ENCODE results near the gene CES2.
"Not testable (repeated sequence)": the region's sequence is repeated elsewhere in the genome, so short reads cannot be mapped to it uniquely, and the experiment has no call there.

The CES2 gene

DNA sequence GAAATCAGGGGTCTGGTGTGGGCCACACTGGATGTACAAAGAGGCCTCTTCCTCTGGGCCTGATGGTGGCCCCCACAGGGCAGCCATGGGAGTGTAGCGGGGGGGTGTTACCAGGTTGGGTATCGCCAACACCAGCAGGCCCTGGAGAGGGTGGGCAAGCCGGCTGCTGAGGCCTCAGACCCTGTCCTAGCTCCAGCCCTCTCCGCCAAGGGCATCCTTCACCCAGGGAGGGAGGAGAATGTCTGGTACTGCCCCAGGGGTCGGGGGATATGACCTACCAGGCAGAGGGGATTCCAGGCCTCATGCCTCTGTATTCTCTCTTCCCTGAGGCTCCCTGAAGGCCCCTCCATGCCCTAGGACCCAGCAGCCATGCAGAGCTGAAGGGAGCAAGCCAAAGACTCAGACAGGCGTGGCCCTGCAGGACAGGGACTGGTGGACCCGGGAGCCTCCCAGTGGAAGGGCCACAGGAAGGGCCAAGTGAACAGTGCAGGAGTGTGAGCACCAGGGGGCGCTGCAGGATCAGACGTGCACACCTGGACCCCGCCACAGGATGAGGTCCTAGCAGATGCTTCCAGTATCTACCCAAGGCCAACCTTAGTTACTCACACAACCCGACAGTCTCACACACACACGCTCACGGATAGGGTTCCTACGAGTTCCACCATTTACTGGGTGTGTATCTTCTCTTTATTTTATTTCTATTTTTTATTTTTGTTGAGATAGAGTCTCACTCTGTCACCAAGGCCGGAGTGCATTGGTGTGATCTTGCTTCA lies 42.2 kb downstream of the CES2 start:
- peak; percentile 91 for DNase-seq (ENCODE audit: low read depth, low spot score)

DNA sequence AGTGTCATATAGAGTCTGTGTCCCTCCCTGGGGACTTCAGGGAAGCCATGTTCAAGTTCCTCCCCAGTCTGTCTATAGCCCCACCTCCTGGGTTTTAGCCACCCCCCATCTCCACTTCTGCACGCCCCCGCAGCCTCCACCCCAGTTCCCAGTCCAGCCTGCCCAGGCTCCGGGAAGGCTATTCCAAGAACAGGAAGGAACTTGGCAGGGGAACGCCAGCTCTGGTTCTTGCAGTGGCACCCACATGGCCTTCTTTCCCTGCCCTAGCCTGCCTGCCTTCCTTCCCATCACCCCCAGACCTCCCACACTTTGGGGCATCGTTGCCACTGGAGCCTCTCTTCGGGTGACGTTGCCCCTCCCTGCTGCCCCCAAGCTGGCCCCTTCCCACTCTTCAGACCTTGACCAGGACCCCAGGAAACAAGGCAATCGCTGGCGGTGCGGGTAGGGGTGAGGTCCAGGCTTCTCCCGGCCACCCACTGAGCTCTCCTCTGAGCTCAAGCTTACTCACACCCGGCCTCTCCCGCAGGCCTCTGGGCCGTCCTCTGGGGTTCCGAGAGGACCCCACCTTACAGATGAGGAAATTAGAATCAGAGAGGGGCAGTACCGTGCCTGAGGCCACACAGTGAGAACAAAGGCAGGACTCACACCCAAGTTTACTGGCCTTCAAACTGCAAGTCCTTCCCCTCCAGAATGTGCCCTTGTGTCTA lies 43.8 kb downstream of the CES2 start:
- DNase-seq (ENCODE audit: low read depth, low spot score): no peak

DNA sequence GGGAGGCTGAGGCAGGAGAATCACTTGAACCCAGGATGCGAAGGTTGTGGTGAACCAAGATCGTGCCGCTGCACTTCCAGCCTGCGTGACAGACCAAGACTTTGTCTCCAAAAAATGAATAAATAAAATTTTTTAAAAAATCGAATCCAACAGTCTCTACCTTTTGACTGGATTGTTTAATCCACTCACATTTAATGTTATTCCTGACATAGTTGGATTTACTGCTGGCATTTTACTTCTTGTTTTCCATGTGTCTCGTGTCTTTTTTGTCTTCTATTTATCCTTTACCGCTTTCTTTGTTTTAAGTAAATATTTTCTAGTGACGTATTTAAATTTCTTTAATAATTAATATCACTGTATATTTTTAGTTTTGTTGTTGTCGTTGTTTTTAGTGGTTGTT lies 47.7 kb downstream of the CES2 start:
- no peak for DNase-seq (ENCODE audit: low read depth, low spot score)

DNA sequence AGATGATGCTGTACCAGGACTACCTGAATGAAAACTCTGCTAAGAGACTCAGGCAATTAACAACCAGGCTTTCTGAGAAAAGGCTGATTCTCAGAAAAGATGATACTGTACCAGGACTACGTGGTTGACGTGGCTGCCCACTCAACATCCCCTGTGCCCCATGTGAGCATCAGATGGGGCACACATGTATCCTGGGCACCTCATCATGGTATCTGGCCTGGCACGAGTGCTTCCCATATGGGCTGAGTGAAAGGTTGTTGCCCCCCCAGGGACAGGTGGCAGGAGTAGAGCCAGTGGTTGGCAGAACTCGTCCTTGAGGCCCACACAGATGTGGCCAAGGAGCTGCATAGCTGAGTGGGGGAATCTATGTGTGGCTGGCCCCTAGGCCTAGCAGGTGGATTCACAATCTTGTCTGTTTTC lies 49.6 kb downstream of the CES2 start:
- no peak for DNase-seq (ENCODE audit: low read depth, low spot score)

DNA sequence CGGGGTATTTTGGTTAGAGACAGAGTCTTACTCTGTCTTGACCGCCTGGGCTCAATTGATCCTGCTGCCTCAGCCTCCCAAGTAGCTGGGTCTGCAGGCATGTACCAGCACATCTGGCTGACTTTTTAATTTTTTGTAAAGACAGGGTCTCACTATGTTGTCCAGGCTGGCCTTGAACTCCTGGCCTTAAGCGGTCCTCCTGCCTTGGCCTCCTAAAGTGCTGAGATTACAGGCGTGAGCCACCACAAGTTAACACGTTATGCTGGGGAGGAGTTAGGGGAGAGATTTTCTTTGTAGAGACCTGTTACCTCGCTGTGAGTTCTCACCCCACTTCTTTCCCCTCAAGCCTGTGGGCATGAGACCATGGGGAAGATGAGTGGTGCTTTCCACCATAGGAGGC lies 51.2 kb downstream of the CES2 start:
- DNase-seq (ENCODE audit: low read depth, low spot score): no peak

DNA sequence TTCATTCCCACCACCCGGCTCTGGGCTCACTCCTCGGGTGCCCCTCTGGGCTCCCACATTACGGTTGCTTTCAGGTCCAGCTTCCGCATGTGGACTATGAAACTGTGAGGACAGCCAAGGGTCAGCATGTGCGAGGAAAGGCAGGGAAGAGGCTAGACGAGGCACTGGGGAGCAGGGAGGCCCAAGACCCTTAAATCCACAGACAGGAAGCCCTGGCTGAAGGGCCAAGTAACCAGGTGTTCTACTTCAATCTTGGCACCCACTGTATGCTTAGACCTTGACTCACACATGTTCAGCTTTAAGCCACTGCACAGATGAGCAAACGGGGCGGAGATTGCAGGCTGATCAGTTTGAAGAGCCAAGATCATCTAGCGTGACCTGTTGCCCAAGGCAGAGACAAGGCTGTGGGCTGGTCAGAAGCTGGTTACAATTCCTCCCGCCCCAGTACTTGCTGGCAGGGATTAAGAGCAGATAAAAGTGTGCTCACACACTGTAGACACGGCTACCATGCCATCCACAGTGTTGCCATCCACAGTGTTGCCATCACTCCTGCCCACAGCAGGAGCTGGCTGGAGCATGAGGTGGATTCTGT lies 53.0 kb downstream of the CES2 start, which contains the start of gene CES4A:
Gene CES4A, plus strand, starts transcription at position 393 of the 592 bp plus-strand sequence. Its CDS starts 184 bp downstream, at position 577.
- no peak for DNase-seq (ENCODE audit: low read depth, low spot score)

DNA sequence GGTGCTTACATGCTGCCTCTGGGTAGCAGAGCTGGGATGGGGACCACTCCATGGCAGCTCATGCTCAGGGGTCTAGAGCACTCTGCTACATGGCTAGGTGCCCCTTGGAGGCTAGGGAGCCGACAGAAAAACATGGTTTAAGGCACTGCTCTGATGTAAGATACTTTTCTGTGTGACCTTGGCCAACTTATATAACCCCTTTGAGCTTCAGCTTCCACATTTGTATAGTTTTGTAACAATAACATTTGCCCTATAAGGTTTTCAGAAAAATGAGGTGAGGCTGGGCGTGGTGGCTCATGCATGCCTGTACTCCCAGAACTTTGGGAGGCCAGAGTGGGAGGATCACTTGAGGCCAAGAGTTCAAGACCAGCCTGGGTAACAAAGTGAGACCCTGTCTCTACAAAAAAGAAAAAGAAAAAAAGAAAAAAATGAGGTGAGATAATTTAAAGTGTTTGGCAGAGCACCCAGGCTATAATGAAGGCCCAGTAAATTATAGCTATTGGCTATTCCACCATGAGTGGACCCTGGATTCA lies 56.3 kb downstream of the CES2 start:
- DNase-seq (ENCODE audit: low read depth, low spot score): no peak

DNA sequence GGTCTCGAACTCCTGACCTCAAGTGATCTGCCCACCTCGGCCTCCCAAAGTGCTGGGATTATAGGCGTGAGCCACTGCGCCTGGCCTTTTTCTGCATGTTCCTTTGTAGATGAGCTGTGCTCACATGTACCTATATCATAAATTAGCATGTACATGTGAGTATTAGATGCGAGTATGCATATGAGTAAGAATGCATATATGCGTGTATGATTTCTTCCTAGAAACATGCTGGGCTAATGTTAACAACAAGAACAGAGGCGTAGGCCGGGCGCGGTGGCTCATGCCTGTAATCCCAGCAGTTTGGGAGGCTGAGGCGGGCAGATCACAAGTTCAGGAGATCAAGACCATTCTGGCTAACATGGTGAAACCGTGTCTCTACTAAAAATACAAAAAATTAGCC lies 58.2 kb downstream of the CES2 start:
- DNase-seq (ENCODE audit: low read depth, low spot score): not testable (repeated sequence)

Data from ELF-1 (cell line).